Stomach (tissue), 9 donors: ENCODE data around the gene ZNF398. TPM values are rescaled to one million over a fixed set of nuclear protein-coding genes. Genes with fewer than 3 reads are reported as not detected.

Source experiments
- DNase-seq, 2 donors: peaks; one replicate each; pipeline versions ENCODE4 v3.0.0 to v3.0.0-alpha.2; 2013 to 2019
- H3K27ac ChIP-seq, 5 donors: fragments of 200-600 bp in 4 of 5; sonication (generic) in 4 of 5; one replicate each; pipeline ENCODE4 v1.5.1; 2013 to 2019; ENCODE audit warnings: mild to moderate bottlenecking in 1 of 5, moderate library complexity in 1 of 5
- H3K27me3 ChIP-seq, 3 donors: fragments of 200-600 bp; sonication (generic); one replicate each; pipeline ENCODE4 v1.5.1; 2017 to 2019; ENCODE audit warnings: mixed run types in 1 of 3
- H3K36me3 ChIP-seq, 4 donors: fragments of 200-600 bp; sonication (generic); 1 replicate in 3 of 4; 2 replicates in 1 of 4; pipeline ENCODE4 v1.5.1; 2016 to 2019
- H3K4me1 ChIP-seq, 4 donors: fragments of 200-600 bp; sonication (generic); one replicate each; pipeline ENCODE4 v1.5.1; 2016 to 2019
- H3K4me3 ChIP-seq, 4 donors: fragments of 200-600 bp; sonication (generic) in 3 of 4; one replicate each; pipeline ENCODE4 v1.5.1; 2016 to 2019; ENCODE audit warnings: mild to moderate bottlenecking in 1 of 4
- H3K9me3 ChIP-seq, 4 donors: fragments of 200-600 bp; sonication (generic); one replicate each; pipeline ENCODE4 v1.5.1; 2016 to 2019
- CTCF ChIP-seq, 7 experiments: fragments of 450-650 bp in 4 of 7; fragments of 200-600 bp in 3 of 7; sonication (generic) in 3 of 7; IDR thresholded peaks; one replicate each; pipeline ENCODE4 v1.5.1; 2016 to 2019; ENCODE audit warnings: antibody characterized with exemption in 7 of 7, control low read depth in 2 of 7, mild to moderate bottlenecking in 1 of 7
- EP300 ChIP-seq: sonication (generic); formaldehyde crosslinking; IDR thresholded peaks from one replicate; pipeline ENCODE4 v1.6.1; 2017; ENCODE audit warnings: antibody characterized with exemption
- POLR2A ChIP-seq, 4 donors: fragments of 450-650 bp; IDR thresholded peaks; one replicate each; pipeline ENCODE4 v1.6.1; 2016; ENCODE audit warnings: antibody characterized with exemption in 4 of 4, control low read depth in 2 of 4, mild to moderate bottlenecking in 1 of 4, moderate library complexity in 1 of 4
- POLR2AphosphoS5 ChIP-seq, 3 donors: sonication (generic); formaldehyde crosslinking; IDR thresholded peaks; one replicate each; pipeline ENCODE4 v1.6.1; 2016; ENCODE audit warnings: antibody characterized with exemption in 3 of 3
- WGBS, 5 donors: extraction: QIAGEN DNeasy Blood & Tissue Kit in 3 of 5; methylation state at CpG; one replicate each; pipeline versions ENCODE4 v1.1.5 to v1.1.7; 2013 to 2018; 5-methylcytosine and 5-hydroxymethylcytosine counted together
- intact Hi-C: fragments of 100-400 bp; cut with DNase I; formaldehyde crosslinking; loops from one replicate; pipeline ENCODE4 v1.15.1; 2023; ENCODE audit warnings: low total_unique reads
- polyA plus RNA-seq, 3 donors: library from polyadenylated mRNA; stranded (reverse); fragments of 200-250 nt; gene quantifications; one replicate each; pipeline ENCODE4 v1.2.3, GENCODE V29; 2013
- total RNA-seq, 5 donors: library from RNA; depleted of rRNA; stranded (reverse); fragments of >200 nt; gene quantifications; one replicate each; pipeline versions ENCODE4 v1.1.0 to v1.2.3, GENCODE V29; 2014 to 2016
- donor health status: healthy with polysubstance abuse.
- donor health status: Bipolar disorder and iron deficiency.
- donor health status: healthy.

The ZNF398 gene
- total and polyA plus RNA-seq, 8 donors, result 2.1 to 55.4 (median 12.5) TPM

- no peaks in the 10 kb centered on the region for H3K4me1 ChIP-seq
- H3K4me3 ChIP-seq, result no peak overlapping the region
- no peak overlapping the region for H3K27ac ChIP-seq
- H3K36me3 ChIP-seq, result peaks cover 74 to 100% (median 100%) of the 10 kb centered on the region in 4 donors
- WGBS, 5 donors, result 69 to 89% (median 83%) methylated on average over 7 of the region's 7 CpGs
- intact Hi-C loops, result no loop called here
- TF ChIP-seq POLR2A (IDR thresholded peaks at IDR 0.05) (no peak), CTCF (IDR thresholded peaks at IDR 0.05) (no peak), POLR2AphosphoS5 (IDR thresholded peaks at IDR 0.05) (no peak), EP300 (no peak)
- DNase-seq, result no peak
- no peaks in the 10 kb centered on the region for H3K9me3 ChIP-seq
- no peaks in the 10 kb centered on the region for H3K27me3 ChIP-seq
Observed at GRCh38 chr7:149214020-149214720, 66.9 kb downstream of the ZNF398 start.

GRCh38 chr7:149216402-149216801, 69.1 kb downstream of the ZNF398 start:
- Histone ChIP-seq H3K9me3 (no peaks in the 10 kb centered on the region), H3K4me1 (no peaks in the 10 kb centered on the region), H3K4me3 (no peak overlapping the region), H3K27ac (no peak overlapping the region), H3K27me3 (no peaks in the 10 kb centered on the region), H3K36me3 (peaks cover 78 to 100% (median 100%) of the 10 kb centered on the region in 4 donors)
- TF ChIP-seq CTCF (IDR thresholded peaks at IDR 0.05) (no peak), EP300 (no peak), POLR2AphosphoS5 (IDR thresholded peaks at IDR 0.05) (no peak), POLR2A (IDR thresholded peaks at IDR 0.05) (no peak)
- DNase-seq, result no peak
- intact Hi-C loops, result no loop called here
- WGBS, 5 donors, result 61 to 78% (median 66%) methylated on average over 2 of the region's 2 CpGs

GRCh38 chr7:149217570-149217969, 70.3 kb downstream of the ZNF398 start:
- WGBS, 5 donors, result 87 to 97% (median 93%) methylated on average over 6 of the region's 6 CpGs
- no peak overlapping the region for H3K27ac ChIP-seq
- H3K4me3 ChIP-seq, result no peak overlapping the region
- no peaks in the 10 kb centered on the region for H3K27me3 ChIP-seq
- H3K9me3 ChIP-seq, result no peaks in the 10 kb centered on the region
- intact Hi-C loops, result no loop called here
- no peak for TF ChIP-seq POLR2A (IDR thresholded peaks at IDR 0.05)
- TF ChIP-seq POLR2AphosphoS5 (IDR thresholded peaks at IDR 0.05), result no peak
- no peak for TF ChIP-seq EP300
- TF ChIP-seq CTCF (IDR thresholded peaks at IDR 0.05), result no peak
- DNase-seq, result no peak
- no peaks in the 10 kb centered on the region for H3K4me1 ChIP-seq
- H3K36me3 ChIP-seq, result peaks cover 69 to 100% (median 100%) of the 10 kb centered on the region in 4 donors

GRCh38 chr7:149218469-149219420, 71.5 kb downstream of the ZNF398 start:
- no peaks in the 10 kb centered on the region for H3K9me3 ChIP-seq
- WGBS, 5 donors, result 82 to 92% (median 90%) methylated on average over 10 of the region's 10 CpGs
- no peak for TF ChIP-seq POLR2A (IDR thresholded peaks at IDR 0.05)
- no peak for TF ChIP-seq POLR2AphosphoS5 (IDR thresholded peaks at IDR 0.05)
- TF ChIP-seq CTCF (IDR thresholded peaks at IDR 0.05), result no peak
- TF ChIP-seq EP300, result no peak
- H3K4me1 ChIP-seq, result no peaks in the 10 kb centered on the region
- DNase-seq, result no peak
- H3K36me3 ChIP-seq, result peaks cover 62 to 100% (median 100%) of the 10 kb centered on the region in 4 donors
- no peak overlapping the region for H3K27ac ChIP-seq
- intact Hi-C loops, result no loop called here
- no peaks in the 10 kb centered on the region for H3K27me3 ChIP-seq
- no peak overlapping the region for H3K4me3 ChIP-seq
